Amniotic epithelial cell (primary cell): Measurements from ENCODE around the gene STAT6.

Experiments
- DNase-seq: peaks from one replicate; pipeline ENCODE4 v3.0.0-alpha.2; 2010; ENCODE audit warnings: low read depth

STAT6 gene

DNA sequence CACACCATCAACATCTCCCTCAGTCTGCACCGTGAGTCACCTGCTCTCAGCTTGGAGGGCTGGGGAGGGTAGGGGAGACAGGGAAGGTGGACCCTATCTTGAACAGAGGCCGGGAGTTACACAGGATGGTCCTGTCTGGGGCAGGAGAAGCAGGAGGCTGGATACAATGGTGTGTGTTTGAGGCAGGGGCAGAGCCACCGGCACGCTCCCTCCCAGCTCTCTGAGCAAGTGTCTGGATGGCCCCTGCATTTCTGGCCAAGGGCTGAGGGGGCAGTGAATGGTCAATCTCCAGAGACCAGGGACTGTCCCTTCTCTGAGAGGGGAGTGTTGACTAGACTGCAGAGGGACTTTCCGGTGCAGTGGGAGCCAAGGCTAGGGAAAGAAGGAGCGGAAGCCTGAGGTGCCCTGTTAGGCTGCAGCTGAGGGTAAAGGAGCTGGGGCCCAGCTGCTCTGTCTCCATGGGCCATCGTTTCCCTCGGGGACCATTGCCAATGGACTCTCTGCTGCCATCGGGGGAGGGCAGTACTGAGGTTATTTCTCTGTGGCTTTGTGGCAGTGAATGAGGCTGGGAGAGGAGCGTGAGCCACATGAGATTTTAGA, 34.4 kb upstream of the STAT6 start:
- DNase-seq, result no peak

DNA sequence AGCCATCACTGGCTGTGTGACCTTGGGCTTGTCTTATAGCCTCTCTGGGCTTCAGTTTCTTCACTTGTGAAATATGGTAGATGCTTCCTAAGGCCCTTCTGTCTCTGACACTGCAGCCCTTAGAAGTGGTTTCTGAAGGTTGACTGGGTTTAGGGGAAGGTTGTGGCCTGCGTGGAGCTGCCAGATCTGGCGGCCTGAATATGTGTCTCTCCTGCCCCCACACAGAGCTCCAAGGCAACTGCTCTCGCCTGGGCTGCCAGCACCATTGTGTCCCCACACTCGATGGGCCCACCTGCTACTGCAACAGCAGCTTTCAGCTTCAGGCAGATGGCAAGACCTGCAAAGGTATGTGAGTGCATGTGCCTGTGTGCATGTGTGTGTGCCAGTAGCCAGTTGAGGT, 32.3 kb upstream of the STAT6 start:
- no peak for DNase-seq

DNA sequence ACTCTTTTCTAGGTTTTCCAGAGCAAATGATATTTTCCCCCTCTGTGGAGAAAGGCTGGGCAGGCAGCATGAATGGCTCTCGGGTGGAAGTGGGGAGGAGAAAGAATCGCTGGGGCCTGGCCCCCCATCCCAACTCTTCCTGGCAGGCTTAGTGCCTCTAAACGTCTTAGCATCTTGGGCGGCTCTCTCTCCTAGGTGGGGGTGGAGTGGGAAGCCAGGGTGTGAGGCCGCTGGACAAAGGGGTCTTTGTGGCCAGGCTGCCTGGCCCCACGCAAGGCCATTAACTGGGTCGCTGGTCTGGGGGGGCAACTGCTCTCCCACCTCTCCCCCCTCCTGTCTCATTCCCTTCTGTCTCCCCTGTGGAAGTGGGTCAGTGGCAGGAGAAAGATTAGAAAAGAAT, 31.6 kb upstream of the STAT6 start:
- no peak for DNase-seq

DNA sequence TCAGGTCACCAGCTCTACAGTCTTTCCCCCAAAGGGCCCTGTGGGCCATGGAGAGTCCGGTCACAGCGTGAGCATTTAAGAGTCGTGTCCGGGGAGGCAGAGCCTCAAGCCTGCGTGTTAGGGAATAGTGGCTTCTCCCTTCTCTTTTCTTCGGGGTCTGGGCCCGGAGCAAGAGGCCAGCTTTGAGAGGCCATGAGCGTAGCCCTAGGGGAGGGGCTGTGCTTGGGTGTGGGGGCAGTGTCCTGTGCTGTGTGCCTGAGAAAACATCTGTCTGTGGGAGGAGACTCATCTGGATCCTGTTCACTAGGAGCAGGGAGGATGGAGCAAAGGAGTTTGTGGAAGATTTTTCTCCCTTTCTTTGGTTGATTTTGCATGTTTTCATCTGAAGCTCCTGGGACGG, 31.0 kb upstream of the STAT6 start:
- DNase-seq, result no peak

DNA sequence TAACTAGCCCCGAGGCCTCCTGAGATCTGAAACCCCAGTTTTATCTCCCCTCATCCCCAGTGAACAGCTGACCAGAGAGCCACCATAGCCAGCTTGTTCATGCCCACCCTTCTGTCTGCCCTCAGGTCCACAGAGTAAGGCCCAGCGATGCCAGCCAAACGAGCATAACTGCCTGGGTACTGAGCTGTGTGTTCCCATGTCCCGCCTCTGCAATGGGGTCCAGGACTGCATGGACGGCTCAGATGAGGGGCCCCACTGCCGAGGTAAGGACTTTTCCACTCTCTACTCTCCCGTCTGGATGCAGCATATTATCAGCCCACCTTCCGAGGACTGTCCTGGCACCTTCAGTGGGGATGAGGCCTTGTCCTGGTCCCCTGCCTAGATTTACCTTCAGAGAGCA, 30.1 kb upstream of the STAT6 start:
- no peak for DNase-seq

DNA sequence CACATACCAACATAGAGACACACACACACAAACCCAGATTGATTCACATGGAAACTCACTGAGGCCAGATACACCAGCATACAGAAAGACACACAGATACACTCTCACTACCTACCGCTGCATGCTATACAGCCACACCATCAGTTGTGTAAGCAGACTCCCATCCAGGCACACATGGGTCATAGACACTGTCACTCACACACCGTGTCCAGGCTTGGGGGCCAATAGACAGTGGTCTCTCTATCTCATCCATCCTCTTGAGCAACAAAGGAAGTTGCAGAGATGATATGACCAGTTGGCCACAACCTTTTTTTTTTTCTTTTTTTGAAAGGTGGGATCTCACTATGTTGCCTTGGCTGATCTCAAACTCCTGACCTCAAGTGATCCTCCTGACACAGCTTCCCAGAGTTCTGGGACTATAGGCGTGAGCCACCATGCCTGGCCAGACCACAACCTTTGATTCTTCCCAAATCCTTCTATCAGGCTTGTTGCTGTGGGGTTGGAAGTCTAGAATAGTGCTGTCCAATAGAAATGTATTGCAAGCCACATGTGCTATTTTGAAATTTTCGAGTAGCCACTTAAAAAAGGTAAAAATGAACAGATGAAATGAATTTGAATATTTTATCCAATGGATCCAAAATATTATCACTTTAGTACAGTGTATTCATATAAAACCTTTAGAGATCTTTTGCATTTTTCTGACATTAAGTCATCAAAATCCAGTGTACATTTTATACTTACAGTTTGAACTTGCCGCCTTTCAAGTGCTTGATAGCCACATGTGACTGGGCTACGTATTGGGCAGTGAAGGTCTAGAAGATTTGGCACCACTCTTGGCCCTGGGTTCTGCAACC, 28.9 kb upstream of the STAT6 start:
- peak; percentile 58 for DNase-seq

DNA sequence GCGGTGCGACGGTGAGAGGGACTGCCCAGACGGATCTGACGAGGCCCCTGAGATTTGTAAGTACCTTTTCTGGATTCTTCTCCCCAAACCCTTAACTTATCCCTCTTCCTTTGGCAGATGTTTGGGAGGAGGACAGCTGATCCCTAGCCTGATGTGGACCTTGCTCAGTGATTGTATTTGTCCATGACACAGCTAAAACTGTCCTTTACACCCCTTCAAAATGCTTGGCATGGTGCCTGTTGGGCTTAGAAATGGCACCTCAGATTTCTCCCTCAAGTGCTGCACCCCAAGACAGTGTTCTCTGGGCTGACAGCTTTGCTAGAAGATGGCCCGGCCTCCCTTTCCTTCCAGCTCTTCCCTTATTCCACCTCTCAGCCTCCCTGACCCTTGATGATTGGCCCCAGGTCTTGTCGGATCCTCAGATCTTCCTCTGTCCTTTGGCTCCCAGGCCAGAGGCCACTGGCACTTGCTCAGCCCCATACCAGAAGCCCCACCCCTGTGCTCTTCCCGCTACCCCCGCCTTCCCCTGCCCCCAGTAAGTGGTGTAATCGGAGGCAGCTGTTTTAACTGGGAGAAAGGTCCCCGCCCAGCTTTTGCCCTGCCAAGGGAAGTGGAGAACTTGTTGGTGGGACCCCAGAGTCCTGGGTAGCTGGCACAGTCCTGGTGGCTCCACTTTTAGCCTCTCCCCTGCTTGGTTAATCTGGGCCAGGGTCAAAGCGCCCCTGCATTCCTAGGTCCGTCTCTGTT, 27.5 kb upstream of the STAT6 start:
- no peak for DNase-seq

DNA sequence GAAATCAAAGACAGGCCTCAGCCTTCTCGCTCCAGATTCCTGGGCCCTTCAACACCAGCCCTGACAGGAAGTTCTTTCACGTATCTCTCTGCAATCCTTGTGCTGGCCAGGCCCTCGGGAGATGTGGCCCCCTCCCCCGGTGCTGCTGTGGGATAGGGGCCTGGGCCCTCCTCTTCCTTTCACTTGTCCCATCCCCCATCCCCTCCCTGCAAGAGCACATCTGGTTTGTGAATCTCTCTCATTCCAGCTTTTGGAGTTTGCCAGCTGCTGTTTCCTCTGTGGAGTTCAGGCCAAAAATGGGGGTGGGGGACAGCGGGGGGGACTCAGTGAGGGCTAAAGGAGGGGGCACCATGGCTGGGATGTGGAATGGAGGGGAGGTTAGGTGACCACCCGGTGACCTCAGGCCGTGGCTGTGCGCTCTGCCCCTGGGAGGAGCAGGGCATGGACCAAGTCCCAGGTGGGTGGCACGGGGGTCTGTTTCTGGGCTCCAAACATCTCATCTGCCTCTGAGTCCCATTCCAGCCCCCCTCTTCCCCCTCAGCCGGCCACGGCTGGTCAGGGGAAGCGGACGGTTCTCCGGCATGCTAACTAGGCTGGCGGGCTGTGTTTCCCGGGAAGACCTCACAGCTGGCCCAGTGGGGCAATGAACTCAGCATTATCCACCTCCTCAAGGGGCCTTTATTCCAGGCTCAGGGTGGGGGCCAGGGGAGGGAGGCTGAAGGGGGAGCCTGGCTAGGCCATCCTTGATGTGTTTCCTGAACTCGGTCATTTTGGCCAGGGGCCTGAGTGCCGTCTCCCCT, 24.6 kb upstream of the STAT6 start:
- DNase-seq, result no peak

DNA sequence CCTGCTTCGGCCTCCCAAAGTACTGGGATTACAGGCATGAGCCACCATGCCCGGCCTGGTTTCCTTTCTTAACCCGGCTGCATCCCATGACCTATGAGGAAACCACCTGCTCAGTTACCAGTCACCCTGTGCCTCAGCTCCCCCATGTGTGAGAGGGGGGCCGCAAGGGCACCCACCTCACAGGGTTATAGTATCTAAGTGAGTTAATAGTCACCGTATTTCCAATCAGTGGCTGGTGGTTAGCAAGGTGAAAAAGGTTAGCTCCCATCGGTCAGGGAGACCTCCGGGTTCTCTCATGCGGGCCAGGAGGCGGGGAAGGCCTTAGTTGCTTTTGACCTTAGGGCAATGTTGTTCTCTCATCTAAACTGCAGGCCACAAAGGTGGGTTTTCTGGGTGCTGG, 23.8 kb upstream of the STAT6 start:
- no peak for DNase-seq

DNA sequence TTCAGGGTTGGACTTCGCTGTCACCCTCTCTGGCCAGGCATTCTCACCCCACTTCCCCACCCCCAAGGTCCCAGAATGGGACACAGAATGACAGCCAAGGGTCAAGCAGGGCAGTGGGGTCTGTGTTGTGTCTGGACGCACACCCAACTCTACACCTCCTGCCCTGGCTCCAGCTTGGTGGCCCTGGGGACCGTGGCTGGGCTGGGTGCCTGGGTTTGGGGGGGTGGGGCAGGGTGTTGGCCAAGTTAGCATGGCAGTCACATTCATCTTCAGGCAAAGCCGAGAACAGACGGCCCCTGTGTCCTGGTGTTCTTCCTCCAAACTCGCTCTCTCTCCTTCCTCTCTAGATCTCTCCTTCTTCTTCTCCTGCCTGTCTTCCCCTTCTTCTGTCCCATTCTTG, 22.8 kb upstream of the STAT6 start:
- no peak for DNase-seq

DNA sequence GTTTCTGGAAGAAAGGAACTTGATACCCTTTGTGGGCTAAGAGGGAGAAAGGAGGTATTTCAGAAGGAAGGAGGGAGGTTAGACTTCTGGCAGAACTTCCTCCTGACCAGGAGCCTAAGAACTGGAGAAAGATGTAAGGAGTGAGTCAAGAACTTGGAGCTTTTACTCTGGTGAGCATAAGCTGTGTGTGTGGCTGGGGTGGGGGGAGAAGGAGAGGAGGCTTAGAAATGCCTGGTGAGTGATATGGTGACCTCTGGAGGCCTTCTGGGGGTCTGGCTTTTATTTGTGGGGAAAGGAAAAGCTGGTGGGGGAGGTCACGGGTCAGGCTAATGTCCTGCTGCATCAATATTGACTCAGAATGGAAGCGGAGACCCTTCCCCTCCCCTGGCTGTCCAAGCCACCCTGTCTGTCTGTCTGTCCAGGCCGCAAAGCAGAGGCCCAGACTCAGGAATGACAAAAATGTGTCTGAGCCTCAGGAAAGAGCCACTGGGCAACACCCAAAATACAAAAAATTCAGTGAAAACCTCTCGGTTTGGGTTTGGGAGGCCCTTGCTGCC, 21.9 kb upstream of the STAT6 start:
- DNase-seq, result peak; percentile 57

DNA sequence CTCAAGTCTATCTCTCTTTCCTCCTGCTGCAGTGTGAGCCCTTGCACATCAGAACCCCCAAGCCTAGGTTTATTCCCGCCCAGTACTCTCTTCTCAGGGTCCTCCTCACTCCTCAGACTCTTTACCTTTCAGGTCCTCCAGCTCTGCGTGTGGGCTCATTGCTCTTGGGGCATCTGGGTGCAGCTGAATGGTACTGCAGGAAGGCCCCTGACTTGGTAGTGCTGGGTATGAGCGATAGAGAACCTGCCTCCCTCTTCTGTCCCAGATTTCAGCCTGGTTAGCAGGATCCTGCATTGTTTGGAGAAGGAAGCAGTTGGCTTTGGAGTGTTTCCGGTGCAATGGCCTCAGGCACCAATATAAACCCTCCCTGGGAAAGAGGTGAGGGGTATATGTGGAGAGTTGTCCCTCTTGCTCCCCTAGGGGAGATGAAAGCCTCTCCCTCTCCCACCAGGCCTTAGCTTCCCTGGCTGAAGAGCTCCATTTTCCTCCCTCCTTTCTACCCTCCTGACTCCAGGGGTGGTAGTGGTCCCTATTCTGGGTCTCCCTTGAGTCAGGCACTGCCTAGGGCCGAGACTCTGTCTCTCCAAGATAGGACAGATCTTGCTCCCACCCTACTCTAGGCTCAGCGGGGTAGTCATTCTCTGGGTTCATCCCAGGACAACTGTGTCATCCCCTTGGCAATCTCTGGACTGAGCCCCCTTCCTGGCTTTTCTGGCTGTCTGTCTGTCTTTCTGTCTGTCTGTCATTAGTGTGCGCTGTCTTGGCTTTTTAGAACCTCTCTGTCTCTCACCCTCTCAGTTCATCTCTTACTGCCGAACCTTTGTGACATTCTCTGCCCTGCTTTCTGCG, 21.0 kb upstream of the STAT6 start:
- no peak for DNase-seq

DNA sequence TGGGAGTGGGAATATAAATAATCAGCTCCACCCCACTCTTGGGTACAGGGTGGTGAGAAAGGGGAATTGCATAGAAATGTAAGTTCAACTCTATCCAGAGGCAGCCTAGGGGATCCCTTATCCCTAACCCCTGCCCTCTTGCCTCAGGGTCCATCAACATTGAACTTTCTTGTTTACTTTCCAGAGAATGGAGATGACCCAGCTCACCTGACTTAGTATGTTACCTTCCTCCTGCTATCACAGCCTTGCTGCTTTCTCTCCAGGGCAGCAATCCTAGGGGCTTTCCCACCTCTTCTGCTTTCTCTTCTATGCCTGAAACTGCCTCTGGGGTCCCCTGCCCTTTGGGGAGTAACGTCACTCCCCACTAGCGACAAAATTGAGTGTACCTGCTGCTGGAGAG, 19.8 kb upstream of the STAT6 start:
- no peak for DNase-seq

DNA sequence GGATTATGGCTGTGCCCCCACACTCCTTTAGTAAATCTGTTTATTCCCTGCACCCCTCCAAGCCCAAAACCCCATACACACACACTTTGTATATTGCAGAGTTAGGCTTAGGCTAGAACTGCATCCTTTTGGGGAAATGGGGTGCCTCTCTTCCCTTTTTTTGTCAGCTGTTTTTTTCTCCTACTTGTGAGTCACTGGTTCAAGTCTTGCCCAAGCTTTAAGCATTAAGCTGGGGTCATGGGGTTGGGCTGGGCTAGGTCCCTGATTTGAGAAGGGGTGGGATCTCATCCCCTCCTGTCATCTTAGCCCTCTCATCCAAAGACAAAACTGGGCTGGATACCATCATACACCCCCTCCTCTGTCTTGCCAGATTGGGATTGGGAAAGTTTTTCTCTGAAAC, 18.7 kb upstream of the STAT6 start:
- peak; percentile 57 for DNase-seq

DNA sequence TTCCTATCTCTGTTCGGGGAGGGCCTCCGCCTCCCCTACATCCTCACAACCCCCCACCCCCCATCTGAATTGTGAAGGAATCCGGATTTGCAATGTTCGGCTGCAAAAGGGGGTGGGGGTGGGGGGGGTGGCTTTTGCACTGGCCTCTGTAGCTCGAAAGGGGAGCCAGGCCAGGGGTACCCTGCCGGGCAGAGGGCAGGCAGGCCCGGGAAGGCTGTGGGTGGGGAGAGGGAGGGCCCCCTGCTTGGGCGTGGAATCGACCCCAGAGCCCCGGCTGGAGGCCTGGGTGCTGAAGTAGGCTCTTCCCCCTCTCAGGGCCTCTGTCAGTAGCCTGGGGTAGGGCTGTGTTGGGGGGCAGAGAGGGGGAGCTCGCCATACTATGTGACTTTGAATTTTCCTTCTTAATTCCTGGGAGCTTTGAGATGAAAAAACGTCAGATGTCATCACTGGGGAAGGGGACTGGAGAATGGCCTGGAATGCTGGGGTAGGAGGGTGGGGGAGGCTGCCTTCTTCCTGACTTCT, 18.2 kb upstream of the STAT6 start:
- DNase-seq, result no peak

DNA sequence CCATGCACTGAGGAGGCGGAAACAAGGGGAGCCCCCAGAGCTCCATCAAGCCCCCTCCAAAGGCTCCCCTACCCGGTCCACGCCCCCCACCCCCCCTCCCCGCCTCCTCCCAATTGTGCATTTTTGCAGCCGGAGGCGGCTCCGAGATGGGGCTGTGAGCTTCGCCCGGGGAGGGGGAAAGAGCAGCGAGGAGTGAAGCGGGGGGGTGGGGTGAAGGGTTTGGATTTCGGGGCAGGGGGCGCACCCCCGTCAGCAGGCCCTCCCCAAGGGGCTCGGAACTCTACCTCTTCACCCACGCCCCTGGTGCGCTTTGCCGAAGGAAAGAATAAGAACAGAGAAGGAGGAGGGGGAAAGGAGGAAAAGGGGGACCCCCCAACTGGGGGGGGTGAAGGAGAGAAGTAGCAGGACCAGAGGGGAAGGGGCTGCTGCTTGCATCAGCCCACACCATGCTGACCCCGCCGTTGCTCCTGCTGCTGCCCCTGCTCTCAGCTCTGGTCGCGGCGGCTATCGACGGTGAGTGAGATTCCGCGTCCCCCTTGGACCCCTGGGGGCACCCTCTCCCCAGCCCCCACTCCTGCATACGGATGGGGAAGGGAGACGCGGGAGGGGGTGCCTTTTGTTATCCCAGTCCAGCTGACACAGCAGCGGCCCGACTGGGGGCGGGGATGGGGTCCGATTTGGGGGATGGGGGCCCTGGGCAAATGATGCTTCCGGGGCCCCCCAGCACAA, 17.5 kb upstream of the STAT6 start:
- DNase-seq, result no peak

DNA sequence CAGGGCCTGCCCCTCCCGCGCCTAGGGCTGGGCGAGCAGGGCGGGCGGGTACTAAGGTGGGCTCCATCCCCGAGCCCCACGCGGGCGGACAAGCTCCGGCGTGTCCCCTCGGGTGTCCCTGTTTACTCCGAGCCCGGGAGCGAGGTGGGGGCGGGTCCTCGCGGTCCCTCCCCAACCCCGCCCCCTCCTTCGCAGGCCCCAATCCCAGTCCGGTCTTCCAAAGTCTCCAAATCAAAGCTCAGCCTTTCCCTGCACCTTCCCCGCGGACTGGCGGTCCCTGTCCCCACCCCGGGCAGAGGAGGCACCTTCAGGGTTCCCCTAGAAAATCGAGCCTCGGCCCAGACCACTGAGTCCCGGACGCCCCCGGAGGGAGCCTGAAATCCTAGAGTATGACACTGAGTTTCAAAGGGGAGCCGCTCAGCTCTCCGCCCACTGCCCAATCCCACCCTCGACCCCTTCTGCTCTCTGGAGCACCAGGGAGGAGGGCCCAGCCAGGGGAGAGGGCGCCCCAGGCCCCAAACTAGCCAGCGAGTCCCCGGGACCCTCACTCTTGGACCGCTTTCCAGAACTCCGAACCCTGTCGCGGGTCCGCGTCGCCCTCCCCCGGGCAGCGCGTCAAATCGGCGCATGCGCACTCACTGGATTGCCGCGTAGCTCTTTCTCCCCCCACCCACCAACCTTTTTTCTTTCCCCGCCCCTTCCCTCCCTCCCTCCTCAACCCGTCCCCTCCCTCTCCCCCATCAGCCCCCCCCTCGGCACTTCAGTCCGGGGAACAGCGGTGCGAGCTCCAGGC, 16.8 kb upstream of the STAT6 start, which contains the start of gene LRP1:
TSS of gene LRP1 (plus strand) at position 758 of the 793 bp plus-strand sequence. CDS start 482 bp downstream, outside the sequence.
- DNase-seq, result peak; percentile 68

DNA sequence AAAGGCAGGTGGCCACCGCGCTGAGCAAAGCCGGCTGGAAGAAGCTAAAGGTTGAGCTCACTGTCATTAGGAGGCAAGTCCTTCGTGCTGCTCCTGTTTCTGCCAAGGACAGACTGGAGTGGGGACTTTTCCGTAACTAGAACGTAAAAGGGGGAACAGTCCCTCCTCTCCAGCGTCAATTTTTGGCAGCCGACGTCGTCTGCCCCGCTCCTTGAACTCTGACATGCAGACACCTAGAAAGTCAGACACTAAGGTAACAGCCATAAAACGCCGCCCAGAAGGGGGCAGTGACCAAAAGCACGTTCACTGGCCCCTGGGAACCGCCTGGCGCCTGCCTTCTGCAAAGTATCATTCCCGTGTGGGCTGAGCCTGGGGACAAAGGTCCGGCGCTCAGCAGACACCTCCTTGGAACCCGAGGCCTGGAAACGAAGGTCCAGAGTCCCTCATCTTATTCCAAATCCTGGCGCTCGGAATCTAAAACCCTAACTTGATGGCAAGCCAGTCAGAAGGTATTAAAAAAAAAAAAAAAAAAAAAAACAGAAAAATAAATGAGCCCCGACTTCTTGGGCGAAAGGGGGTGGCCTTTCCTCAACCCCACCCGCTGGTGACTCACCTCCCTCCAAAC, 16.1 kb upstream of the STAT6 start:
- no peak for DNase-seq

DNA sequence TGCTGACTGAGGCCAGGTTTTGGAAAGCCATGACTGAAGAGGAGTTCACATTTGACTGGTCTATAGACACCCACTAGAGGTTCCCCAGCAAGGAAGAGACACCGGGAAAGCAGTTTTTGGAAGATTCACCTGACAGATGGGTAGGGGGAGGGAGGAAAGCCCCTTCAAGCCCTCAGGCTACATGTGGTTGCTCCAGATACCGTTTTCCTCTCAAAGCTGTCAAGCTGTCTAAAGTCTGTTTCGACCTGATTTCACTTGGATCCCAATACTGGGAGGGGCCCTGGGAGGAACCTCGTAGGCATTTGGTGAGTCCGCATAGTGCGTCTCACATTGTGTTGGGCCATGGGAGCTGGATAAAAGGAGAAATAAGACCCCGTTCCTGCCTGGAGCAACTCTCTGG, 15.4 kb upstream of the STAT6 start:
- no peak for DNase-seq
